CD14-positive monocyte (primary cell): Measurements from ENCODE around the gene DMGDH. TPM values are rescaled to one million over a fixed set of nuclear protein-coding genes. Genes with fewer than 3 reads are reported as not detected.

Experiments used
- DNase-seq, 3 donors: peaks; one replicate each; pipeline ENCODE4 v3.0.0-alpha.2; 2011 to 2022
- H2AFZ ChIP-seq: 2 replicates; pipeline ENCODE4 v1.6.0; 2012; ENCODE audit warnings: mild to moderate bottlenecking, low read depth, low read length, inconsistent platforms; ENCODE audit not compliant: insufficient read depth, poor library complexity, severe bottlenecking
- H3K27ac ChIP-seq, 2 donors: 1 replicate in 1 of 2; 2 replicates in 1 of 2; pipeline ENCODE4 v1.5.1; 2012 to 2013; ENCODE audit warnings: low read length in 2 of 2, control low read depth in 1 of 2, inconsistent platforms in 1 of 2, low read depth in 1 of 2, mild to moderate bottlenecking in 1 of 2
- H3K27me3 ChIP-seq, 2 donors: one replicate each; pipeline versions ENCODE4 v1.6.0 to v1.6.1; 2011 to 2013; ENCODE audit warnings: low read length in 2 of 2; ENCODE audit not compliant: control insufficient read depth in 2 of 2, insufficient read depth in 2 of 2
- H3K36me3 ChIP-seq, 2 donors: replicated peaks in 1 of 2; 1 replicate in 1 of 2; 2 replicates in 1 of 2; pipeline versions ENCODE4 v1.5.1 to v1.6.1; 2012 to 2013; ENCODE audit warnings: low read length in 2 of 2, control low read depth in 1 of 2, inconsistent platforms in 1 of 2, mild to moderate bottlenecking in 1 of 2; ENCODE audit not compliant: insufficient read depth in 2 of 2, control insufficient read depth in 1 of 2
- H3K4me1 ChIP-seq, 2 donors: 1 replicate in 1 of 2; 2 replicates in 1 of 2; pipeline versions ENCODE4 v1.5.1 to v1.6.1; 2012 to 2013; ENCODE audit warnings: low read length in 2 of 2, control low read depth in 1 of 2, inconsistent platforms in 1 of 2, mild to moderate bottlenecking in 1 of 2, moderate library complexity in 1 of 2; ENCODE audit not compliant: insufficient read depth in 2 of 2, control insufficient read depth in 1 of 2
- H3K4me2 ChIP-seq: replicated peaks from 2 replicates; pipeline ENCODE3; 2012; ENCODE audit warnings: low read length, moderate library complexity, mild to moderate bottlenecking; ENCODE audit not compliant: poor library complexity, severe bottlenecking; ENCODE audit errors: extremely low read depth
- H3K4me3 ChIP-seq, 3 experiments: fragments of 200-600 bp in 1 of 3; sonication (generic) in 1 of 3; replicated peaks in 1 of 3; 1 replicate in 2 of 3; 2 replicates in 1 of 3; pipeline ENCODE4 v1.5.1; 2011 to 2013; ENCODE audit warnings: low read length in 3 of 3, mild to moderate bottlenecking in 3 of 3, control low read depth in 2 of 3, low read depth in 2 of 3, inconsistent platforms in 1 of 3, moderate library complexity in 1 of 3
- H3K79me2 ChIP-seq: 2 replicates; pipeline ENCODE4 v1.6.0; 2012; ENCODE audit warnings: mild to moderate bottlenecking, control low read depth, inconsistent platforms, low read length, moderate library complexity; ENCODE audit not compliant: insufficient read depth
- H3K9ac ChIP-seq: 2 replicates; pipeline ENCODE4 v1.6.0; 2017; ENCODE audit warnings: low read length, mild to moderate bottlenecking; ENCODE audit not compliant: insufficient read depth, poor library complexity, severe bottlenecking
- H3K9me3 ChIP-seq, 2 donors: replicated peaks in 1 of 2; 1 replicate in 1 of 2; 2 replicates in 1 of 2; pipeline versions ENCODE4 v1.5.1 to v1.6.1; 2012 to 2013; ENCODE audit warnings: low read length in 2 of 2, control low read depth in 1 of 2; ENCODE audit not compliant: control insufficient read depth in 1 of 2, insufficient read depth in 1 of 2
- H4K20me1 ChIP-seq: 2 replicates; pipeline ENCODE4 v1.6.0; 2012; ENCODE audit warnings: mild to moderate bottlenecking, low read length, control low read depth, moderate library complexity; ENCODE audit not compliant: insufficient read depth
- H3K27ac Mint-ChIP-seq, 7 donors: one replicate each; pipeline ENCODE4 v1.8.0; 2020; ENCODE audit warnings: mild to moderate bottlenecking in 7 of 7, mixed read lengths in 7 of 7, moderate library complexity in 6 of 7, inconsistent platforms in 2 of 7
- H3K27me3 Mint-ChIP-seq, 3 donors: one replicate each; pipeline ENCODE4 v1.8.0; 2021 to 2022; ENCODE audit warnings: low read depth in 3 of 3, mild to moderate bottlenecking in 3 of 3, mixed read lengths in 3 of 3, moderate library complexity in 3 of 3, inconsistent platforms in 1 of 3
- H3K36me3 Mint-ChIP-seq, 2 donors: one replicate each; pipeline ENCODE4 v1.8.0; 2020; ENCODE audit warnings: mixed read lengths in 2 of 2, inconsistent platforms in 1 of 2, mild to moderate bottlenecking in 1 of 2
- H3K4me1 Mint-ChIP-seq: one replicate; pipeline ENCODE4 v1.8.0; 2020; ENCODE audit warnings: mild to moderate bottlenecking, mixed read lengths
- H3K4me3 Mint-ChIP-seq, 2 donors: one replicate each; pipeline ENCODE4 v1.8.0; 2020; ENCODE audit warnings: mild to moderate bottlenecking in 2 of 2, mixed read lengths in 2 of 2, moderate library complexity in 1 of 2
- H3K9me3 Mint-ChIP-seq, 7 donors: one replicate each; pipeline ENCODE4 v1.8.0; 2020 to 2022; ENCODE audit warnings: mixed read lengths in 7 of 7, mild to moderate bottlenecking in 6 of 7, moderate library complexity in 6 of 7, inconsistent platforms in 2 of 7
- CTCF ChIP-seq: fragments of 200-600 bp; IDR thresholded peaks from one replicate; pipeline ENCODE4 v1.8.0; 2022; ENCODE audit warnings: antibody characterized with exemption, mild to moderate bottlenecking
- WGBS: methylation state at CpG from one replicate; pipeline ENCODE4 v1.1.5; 2013; ENCODE audit warnings: missing lambda C conversion rate; ENCODE audit not compliant: insufficient coverage; 5-methylcytosine and 5-hydroxymethylcytosine counted together
- intact Hi-C, 2 donors: fragments of 100-400 bp; cut with micrococcal nuclease; formaldehyde crosslinking; loops; one replicate each; pipeline versions ENCODE4 v1.15.0 to v1.15.1; 2023
- polyA plus RNA-seq, 3 donors: library from polyadenylated mRNA; depleted of rRNA in 1 of 3; unstranded in 2 of 3; stranded (reverse) in 1 of 3; fragments of 300-500 nt in 2 of 3; fragments of >200 nt in 1 of 3; fragmentation: Illumina TruSeq in 2 of 3; gene quantifications; 1 replicate in 2 of 3; 2 replicates in 1 of 3; pipeline ENCODE4 v1.2.3, GENCODE V29; 2012 to 2021

DMGDH gene
- polyA plus RNA-seq, 3 donors = not detected

- no peaks in the 10 kb centered on the region for H3K4me1 Mint-ChIP-seq
- Histone ChIP-seq H3K9ac (no peak overlapping the region), H4K20me1 (no peaks in the 10 kb centered on the region), H3K9me3 (no peaks in the 10 kb centered on the region), H3K4me3 (no peak overlapping the region), H2AFZ (no peak overlapping the region), H3K4me2 (no peak overlapping the region), H3K79me2 (no peaks in the 10 kb centered on the region), H3K27ac (no peak overlapping the region), H3K4me1 (no peaks in the 10 kb centered on the region), H3K27me3 (no peaks in the 10 kb centered on the region), H3K36me3 (no peaks in the 10 kb centered on the region)
- intact Hi-C loops = no loop called here
- H3K27ac Mint-ChIP-seq = no peak overlapping the region
- TF ChIP-seq CTCF = no peak
- H3K36me3 Mint-ChIP-seq = no peaks in the 10 kb centered on the region
- no peak for DNase-seq
- H3K4me3 Mint-ChIP-seq = no peak overlapping the region
- peaks cover 2 to 8% (median 4%) of the 10 kb centered on the region in 3 donors for H3K27me3 Mint-ChIP-seq
- H3K9me3 Mint-ChIP-seq = peaks cover 0 to 6% (median 3%) of the 10 kb centered on the region in 7 donors
These were observed 12.6 kb downstream of the DMGDH start for GRCh38 chr5:79056847-79057246.

GRCh38 chr5:79055017-79055416 lies 14.5 kb downstream of the DMGDH start:
- no peaks in the 10 kb centered on the region for H3K4me1 ChIP-seq
- H3K79me2 ChIP-seq = no peaks in the 10 kb centered on the region
- WGBS = no CpG with 5 or more reads among the region's 1 CpG
- H2AFZ ChIP-seq = no peak overlapping the region
- intact Hi-C loops = no loop called here
- no peaks in the 10 kb centered on the region for H3K27me3 ChIP-seq
- no peak overlapping the region for H3K4me2 ChIP-seq
- Mint-ChIP-seq H3K36me3 (peaks cover 0 to 2% of the 10 kb centered on the region in 2 donors), H3K4me3 (no peak overlapping the region), H3K27me3 (peaks cover 0 to 5% (median 2%) of the 10 kb centered on the region in 3 donors), H3K9me3 (peaks cover 0 to 9% (median 6%) of the 10 kb centered on the region in 7 donors), H3K4me1 (no peaks in the 10 kb centered on the region), H3K27ac (no peak overlapping the region)
- DNase-seq = no peak
- H4K20me1 ChIP-seq = no peaks in the 10 kb centered on the region
- H3K36me3 ChIP-seq = no peaks in the 10 kb centered on the region
- no peak overlapping the region for H3K27ac ChIP-seq
- no peak overlapping the region for H3K9ac ChIP-seq
- no peak overlapping the region for H3K4me3 ChIP-seq
- TF ChIP-seq CTCF = no peak
- H3K9me3 ChIP-seq = no peaks in the 10 kb centered on the region
